Skeletal muscle satellite cell (primary cell): ENCODE data around the gene HES3.

Experiments used
- H3K27me3 ChIP-seq: 2 replicates; pipeline ENCODE4 v1.7.0; 2013; ENCODE audit warnings: low read length; ENCODE audit not compliant: control insufficient read depth, insufficient read depth
- H3K36me3 ChIP-seq: 2 replicates; pipeline ENCODE4 v1.7.0; 2013; ENCODE audit warnings: mild to moderate bottlenecking, control low read depth, low read length; ENCODE audit not compliant: insufficient read depth
- H3K4me1 ChIP-seq: 2 replicates; pipeline ENCODE4 v1.7.0; 2013; ENCODE audit warnings: low read length; ENCODE audit not compliant: control insufficient read depth, insufficient read depth
- H3K4me2 ChIP-seq: 2 replicates; pipeline ENCODE4 v1.7.0; 2013; ENCODE audit warnings: mild to moderate bottlenecking, low read length
- H3K4me3 ChIP-seq: 2 replicates; pipeline ENCODE4 v1.7.0; 2013; ENCODE audit warnings: low read length
- H3K9ac ChIP-seq: 2 replicates; pipeline ENCODE4 v1.7.0; 2013; ENCODE audit warnings: mild to moderate bottlenecking, low read depth, low read length, moderate library complexity
- H3K9me3 ChIP-seq: replicated peaks from 2 replicates; pipeline ENCODE4 v1.7.0; 2013; ENCODE audit warnings: mild to moderate bottlenecking, control low read depth, low read length

HES3 gene

DNA sequence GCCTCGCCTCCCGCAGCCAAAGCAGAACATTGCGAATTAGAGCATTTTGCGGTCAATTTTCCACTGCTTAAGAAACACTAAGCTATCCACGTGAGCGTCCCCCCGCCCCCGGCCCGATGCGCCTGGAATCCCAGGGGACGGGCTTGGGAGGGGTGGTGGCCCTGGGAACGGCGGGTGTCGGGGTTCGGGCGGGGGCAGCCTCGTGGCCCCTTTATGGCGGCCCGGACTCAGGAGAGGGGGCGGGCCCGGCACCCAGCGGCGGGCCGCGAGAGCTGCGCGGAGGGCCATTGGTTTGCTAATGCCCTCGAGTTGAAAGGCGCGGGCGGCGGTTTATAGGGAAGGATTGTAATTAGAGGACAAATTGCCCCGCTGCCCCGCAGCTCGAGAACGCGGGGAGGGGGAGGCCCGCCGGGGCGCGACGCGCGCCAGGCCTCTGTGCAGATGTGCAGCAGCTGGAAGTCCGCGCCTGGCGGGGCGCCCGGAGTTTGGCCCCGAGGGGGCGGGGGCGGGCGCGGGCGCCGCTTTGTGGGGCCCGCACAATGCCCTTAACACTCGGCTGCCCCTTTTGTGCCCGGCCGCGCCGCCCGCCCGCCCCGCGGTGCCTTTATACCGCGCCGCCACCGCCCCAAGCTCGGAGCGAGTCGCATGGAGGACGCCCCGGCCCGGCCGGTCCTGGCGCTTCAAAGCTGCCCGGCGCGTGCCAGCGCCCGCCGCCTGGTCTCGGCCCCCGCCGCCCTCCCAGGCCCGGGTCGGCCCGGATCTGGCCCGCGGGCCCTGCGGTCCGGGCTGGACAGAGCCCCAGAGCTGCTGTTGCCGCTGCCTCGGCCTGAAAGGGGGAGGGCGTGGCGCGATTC is 1.9 kb upstream of the HES3 start:
- no peaks in the 10 kb centered on the region for H3K9me3 ChIP-seq
- peaks cover 17% of the 10 kb centered on the region for H3K4me1 ChIP-seq
- no peaks in the 10 kb centered on the region for H3K36me3 ChIP-seq
- H3K27me3 ChIP-seq = peaks cover 48% of the 10 kb centered on the region
- no peak overlapping the region for H3K9ac ChIP-seq
- peak overlapping the region; percentile 72 for H3K4me2 ChIP-seq
- peak overlapping the region; percentile 49 for H3K4me3 ChIP-seq

DNA sequence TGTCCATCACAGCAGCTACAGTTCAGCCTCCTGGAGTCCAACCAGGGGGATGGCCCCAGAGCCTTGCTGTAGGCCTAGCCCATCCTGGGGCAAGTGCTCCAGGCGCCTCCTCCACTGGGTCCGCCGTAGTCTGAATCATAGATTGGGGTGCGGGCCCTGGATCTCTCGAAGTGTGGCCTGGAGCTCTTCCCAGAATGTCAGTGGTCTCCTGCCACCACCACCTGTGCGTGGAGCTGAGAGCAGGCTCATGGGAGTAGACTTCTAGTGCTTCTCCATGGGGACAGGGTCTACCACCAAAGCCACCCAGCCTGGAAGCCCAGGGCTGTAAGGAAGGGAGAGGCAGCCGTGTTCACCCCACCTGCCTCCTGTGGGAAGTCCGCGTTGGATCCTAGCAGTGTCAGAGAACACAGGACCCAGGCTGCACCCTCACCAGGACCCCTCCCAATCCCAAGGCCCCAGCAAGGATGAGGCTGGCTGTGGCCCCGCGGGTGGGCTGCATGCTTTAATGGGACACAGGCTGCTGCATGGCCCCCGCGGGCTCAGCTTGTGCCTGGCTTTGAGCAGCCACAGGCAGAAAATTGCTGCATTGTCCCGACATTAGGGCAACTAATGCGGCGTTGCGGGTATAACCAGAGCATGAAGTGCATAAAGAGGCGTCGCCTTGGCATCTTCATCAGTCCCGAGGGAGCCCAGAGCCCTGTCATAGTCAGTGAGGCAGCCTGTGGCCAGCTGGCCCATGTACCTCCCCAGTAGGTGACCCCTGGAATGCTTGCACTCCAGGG is 735 bp upstream of the HES3 start:
- no peak overlapping the region for H3K9ac ChIP-seq
- peaks cover 17% of the 10 kb centered on the region for H3K4me1 ChIP-seq
- no peaks in the 10 kb centered on the region for H3K36me3 ChIP-seq
- no peak overlapping the region for H3K4me3 ChIP-seq
- H3K4me2 ChIP-seq = no peak overlapping the region
- peaks cover 48% of the 10 kb centered on the region for H3K27me3 ChIP-seq
- no peaks in the 10 kb centered on the region for H3K9me3 ChIP-seq

DNA sequence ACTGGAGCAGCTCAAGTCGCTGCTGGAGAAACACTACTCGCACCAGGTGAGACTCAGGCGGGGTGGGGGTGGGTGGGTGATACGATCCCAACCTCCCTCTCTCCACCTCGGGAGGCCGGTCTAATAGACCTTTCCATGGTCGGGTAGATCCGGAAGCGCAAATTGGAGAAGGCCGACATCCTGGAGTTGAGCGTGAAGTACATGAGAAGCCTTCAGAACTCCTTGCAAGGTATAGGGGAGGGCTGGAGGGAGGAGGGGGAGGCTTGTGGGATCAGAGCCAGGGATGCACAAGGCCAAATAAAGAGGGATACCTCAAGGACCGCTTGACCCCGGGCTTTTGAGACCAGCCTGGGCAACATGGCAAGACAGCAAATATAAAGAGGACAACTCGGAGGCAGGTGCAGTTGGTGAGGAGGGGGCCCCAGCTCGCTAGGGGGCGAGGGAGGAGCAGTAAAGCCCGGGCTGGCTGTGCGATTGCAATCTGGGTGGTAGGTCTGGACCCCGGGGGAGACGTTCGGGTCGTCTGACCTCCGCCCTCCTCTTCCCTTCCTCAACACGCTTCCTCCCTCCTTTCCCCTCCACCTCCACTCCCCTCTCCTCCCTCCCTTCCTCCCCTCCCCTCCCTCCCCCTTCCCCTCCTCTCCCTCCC is 546 bp downstream of the HES3 start:
- no peaks in the 10 kb centered on the region for H3K9me3 ChIP-seq
- peaks cover 17% of the 10 kb centered on the region for H3K4me1 ChIP-seq
- H3K36me3 ChIP-seq = no peaks in the 10 kb centered on the region
- peaks cover 48% of the 10 kb centered on the region for H3K27me3 ChIP-seq
- no peak overlapping the region for H3K9ac ChIP-seq
- no peak overlapping the region for H3K4me2 ChIP-seq
- H3K4me3 ChIP-seq = no peak overlapping the region

DNA sequence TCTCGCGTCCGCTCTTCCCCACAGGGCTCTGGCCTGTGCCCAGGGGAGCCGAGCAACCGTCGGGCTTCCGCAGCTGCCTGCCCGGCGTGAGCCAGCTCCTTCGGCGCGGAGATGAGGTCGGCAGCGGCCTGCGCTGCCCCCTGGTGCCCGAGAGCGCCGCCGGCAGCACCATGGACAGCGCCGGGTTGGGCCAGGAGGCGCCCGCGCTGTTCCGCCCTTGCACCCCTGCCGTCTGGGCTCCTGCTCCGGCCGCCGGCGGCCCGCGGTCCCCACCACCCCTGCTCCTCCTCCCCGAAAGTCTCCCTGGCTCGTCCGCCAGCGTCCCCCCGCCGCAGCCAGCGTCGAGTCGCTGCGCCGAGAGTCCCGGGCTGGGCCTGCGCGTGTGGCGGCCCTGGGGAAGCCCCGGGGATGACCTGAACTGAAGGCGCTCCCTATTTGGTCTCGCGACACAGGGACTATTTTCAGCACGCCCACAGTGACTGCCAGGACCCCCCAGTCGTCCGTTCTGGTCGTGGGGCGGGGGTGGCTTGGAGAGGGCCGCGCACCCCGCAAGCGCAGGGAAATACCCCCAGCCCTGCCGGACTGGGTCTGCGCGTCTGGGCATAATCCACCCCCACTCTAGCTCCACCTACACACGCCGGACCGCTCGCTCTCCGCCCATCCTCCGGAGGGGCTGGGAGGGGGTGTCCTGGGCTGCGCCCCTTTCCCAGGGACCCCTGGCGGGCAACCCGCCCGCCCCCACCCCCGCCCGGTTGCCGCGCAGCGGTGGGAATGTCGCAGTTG is 1.3 kb downstream of the HES3 start:
- Histone ChIP-seq H3K27me3 (peaks cover 49% of the 10 kb centered on the region), H3K9ac (no peak overlapping the region), H3K36me3 (no peaks in the 10 kb centered on the region), H3K4me2 (peak overlapping the region; percentile 74), H3K9me3 (no peaks in the 10 kb centered on the region), H3K4me1 (peaks cover 17% of the 10 kb centered on the region), H3K4me3 (peak overlapping the region; percentile 24)

DNA sequence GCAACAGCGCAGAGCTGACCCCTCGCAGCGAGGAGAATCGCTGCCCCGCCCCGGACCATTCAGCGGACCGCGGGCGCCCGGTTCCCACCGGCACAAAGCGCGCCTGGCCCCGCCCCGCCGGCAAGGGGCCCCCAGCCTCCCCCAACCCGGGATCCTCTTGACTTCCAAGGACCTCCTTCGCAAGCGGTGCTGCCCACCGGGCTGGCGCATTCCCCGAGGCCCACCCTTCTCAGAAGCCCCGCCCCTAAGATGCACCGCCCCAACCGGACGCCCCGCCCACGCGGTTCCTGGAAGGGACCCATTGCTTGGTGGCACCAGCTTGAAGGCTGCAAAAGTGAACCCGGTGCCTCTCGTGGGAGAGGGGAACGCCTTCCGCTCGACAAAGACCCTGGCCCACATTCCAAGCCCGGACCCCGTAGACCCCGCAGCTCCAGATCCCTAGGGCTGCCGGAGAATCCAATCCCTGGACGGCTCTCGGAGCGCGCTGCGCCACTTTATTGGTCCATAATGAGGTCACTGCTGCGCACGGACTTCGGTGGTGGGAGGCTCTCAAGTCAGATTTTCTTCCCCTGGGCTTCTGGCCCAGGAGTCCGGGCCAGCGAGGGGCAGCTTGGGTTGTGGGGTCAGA is 2.0 kb downstream of the HES3 start:
- Histone ChIP-seq H3K4me1 (peaks cover 17% of the 10 kb centered on the region), H3K4me3 (peak overlapping the region; percentile 47), H3K27me3 (peaks cover 44% of the 10 kb centered on the region), H3K9ac (no peak overlapping the region), H3K4me2 (peak overlapping the region; percentile 74), H3K36me3 (no peaks in the 10 kb centered on the region), H3K9me3 (no peaks in the 10 kb centered on the region)

DNA sequence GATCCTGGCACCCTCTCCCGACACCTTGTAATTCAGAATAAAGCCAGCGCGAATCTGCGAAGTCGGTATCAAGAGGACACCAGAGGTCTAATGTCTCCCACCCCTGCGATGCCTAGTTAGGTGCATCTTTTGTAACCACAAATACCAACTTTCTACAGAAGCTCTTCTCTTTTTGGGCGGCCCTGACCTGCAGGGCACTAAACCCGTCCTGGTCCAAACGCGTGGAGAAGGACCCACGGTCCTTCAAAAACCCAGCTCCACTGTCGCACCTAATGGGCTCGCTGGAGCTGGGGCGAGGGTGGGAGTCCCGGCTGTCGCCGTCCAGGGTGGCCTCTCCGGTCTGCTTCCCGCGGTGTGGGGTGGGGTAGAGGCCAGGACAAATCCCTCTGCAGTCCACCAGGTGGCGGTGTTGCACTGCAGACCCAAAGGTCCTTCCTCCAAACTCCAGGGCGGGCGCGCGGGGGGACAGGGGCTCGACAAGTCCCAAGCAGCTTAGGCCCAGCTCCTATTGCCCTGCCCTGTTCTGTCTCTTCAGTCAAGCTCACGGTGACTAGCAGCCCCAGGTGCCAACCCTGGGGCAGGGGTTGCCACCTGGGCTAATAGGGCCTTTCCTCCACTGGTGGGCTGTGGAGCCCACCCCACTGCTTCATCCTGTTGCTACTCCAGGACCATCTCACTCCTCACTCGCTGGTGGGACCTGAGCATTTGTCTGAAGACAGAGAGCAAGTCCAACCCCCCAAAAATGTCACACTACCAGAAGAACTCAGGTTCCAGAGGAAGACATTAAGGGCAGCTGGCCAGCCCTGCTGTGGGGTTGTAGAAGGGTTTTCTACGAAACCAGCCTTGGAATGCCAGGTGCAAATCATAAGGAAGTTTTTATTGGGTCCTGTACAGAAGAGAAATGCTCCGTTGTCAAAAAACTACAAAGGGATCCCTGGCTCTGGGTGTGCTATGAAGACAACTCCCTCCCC is 2.8 kb downstream of the HES3 start:
- no peaks in the 10 kb centered on the region for H3K36me3 ChIP-seq
- no peak overlapping the region for H3K9ac ChIP-seq
- H3K4me3 ChIP-seq = no peak overlapping the region
- peaks cover 16% of the 10 kb centered on the region for H3K4me1 ChIP-seq
- H3K4me2 ChIP-seq = peak overlapping the region; percentile 74
- peaks cover 36% of the 10 kb centered on the region for H3K27me3 ChIP-seq
- no peaks in the 10 kb centered on the region for H3K9me3 ChIP-seq

DNA sequence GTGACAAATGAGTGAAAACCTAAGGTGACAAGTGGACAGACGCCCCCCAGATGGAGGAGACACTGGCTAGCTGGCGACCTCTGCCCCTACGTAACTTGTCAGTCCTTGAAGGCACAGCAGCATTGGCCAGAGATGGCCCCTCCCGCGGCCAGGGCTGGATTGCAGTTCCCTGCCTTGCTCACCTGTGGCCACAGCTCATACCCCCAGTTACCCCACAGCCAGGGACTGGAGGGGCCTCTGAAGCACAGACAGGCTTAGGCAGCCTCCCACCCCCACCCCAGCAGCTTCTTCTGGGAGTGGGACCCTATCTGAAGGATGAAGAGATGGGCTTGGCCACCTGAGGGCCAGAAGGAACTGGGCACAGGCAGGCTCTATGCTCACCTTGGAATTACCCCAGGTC is 3.7 kb downstream of the HES3 start:
- no peak overlapping the region for H3K4me2 ChIP-seq
- H3K27me3 ChIP-seq = peaks cover 32% of the 10 kb centered on the region
- H3K9ac ChIP-seq = no peak overlapping the region
- H3K4me3 ChIP-seq = no peak overlapping the region
- peaks cover 12% of the 10 kb centered on the region for H3K4me1 ChIP-seq
- no peaks in the 10 kb centered on the region for H3K36me3 ChIP-seq
- H3K9me3 ChIP-seq = no peaks in the 10 kb centered on the region

DNA sequence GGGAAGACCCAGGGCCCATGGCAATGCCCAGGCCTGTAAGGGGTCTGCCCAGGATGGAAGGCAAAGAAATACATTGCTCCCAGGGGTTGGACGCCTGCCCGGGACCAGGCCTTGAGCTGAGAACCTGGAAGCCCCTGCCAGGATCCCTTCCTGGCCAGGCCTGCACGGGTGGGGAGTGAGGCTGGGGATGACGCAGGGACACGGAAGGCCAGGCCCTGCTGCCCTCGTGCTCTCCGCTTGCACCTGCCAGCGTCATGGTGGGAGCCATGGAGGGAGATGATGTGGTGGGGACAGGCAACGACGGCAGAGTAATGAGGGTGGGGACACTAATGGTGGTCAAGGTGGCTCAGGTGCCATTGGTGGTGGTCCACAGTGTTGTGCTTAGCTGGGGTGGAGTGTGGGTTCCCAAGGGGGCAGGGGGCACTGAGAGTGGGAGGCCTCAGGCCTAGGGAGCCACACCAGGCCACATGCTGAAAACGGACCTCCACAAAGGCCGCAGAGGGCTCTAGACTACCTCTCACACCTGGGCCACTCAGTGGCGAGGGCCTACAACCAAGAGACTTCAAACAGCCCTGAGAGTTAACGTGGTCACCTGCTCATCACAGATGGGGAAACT is 4.3 kb downstream of the HES3 start:
- no peak overlapping the region for H3K4me2 ChIP-seq
- H3K36me3 ChIP-seq = no peaks in the 10 kb centered on the region
- peaks cover 12% of the 10 kb centered on the region for H3K4me1 ChIP-seq
- no peak overlapping the region for H3K9ac ChIP-seq
- no peak overlapping the region for H3K4me3 ChIP-seq
- H3K27me3 ChIP-seq = peaks cover 26% of the 10 kb centered on the region
- H3K9me3 ChIP-seq = no peaks in the 10 kb centered on the region

DNA sequence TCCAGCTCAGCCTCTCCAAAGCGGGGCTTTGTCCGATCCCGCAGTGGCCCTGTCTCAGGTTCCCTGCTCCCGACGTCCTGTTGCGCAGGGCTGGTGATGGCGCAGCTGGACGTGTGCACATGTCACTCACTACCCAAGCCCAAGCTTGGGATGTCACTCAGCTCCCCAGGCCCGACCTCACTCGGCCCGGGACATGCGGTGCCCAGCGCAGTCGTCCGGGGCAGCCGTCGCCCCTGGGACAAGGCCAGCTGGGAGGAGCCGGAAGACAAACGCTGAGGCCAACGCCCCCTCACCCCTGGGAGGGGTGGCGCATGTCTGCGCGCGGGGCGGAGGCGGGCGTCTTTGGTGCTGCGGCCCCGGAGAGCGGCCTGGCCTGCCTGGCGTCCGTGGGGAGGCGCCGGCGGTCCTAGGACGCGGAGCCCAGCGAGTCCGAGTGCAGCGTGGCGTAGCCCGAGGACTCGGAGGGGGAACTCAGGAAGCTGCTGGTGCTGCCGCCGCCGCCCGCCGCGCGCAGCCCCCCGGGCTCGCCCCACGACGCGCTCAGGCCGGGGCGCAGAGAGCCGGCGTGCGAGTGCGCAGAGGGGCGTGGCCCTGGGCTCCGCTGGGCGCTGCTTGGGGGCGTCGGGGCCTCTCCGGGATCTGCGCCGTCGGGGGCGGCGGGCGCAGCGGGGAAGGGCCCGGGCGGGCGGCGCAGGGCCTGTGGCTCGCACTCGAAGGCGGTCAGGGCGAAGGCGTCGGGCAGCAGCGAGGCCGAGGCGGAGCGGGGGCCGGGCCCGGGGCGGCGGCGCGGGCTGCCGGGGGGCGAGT is 5.2 kb downstream of the HES3 start:
- Histone ChIP-seq H3K4me3 (no peak overlapping the region), H3K27me3 (peaks cover 18% of the 10 kb centered on the region)

More for the DNA sequence above, 5.2 kb downstream of the HES3 start:
- Histone ChIP-seq H3K9ac (no peak overlapping the region), H3K36me3 (no peaks in the 10 kb centered on the region), H3K4me1 (peaks cover 12% of the 10 kb centered on the region), H3K4me2 (no peak overlapping the region), H3K9me3 (no peaks in the 10 kb centered on the region)
